ENCODE measurements around the gene TXNDC2. TPM values are rescaled to one million over a fixed set of nuclear protein-coding genes. Genes with fewer than 3 reads are reported as not detected.

Gene TXNDC2
- total and polyA plus RNA-seq, 10 of the 15 experiments (the other 5 are each of a cell fraction or from before 2014, with no cell fraction given), result 0.04 to 0.07 (median 0.06) TPM; not detected in 7

GRCh38 chr18:9868857-9869714 is 16.7 kb upstream of the TXNDC2 start:
- peak; percentile 13 for FAIRE-seq
- H3K4me2 ChIP-seq (ENCODE audit: control insufficient read depth, insufficient read depth), result no peak overlapping the region
- in situ Hi-C loops (cut with MboI), result no loop called here

More at GRCh38 chr18:9868857-9869714, 16.7 kb upstream of the TXNDC2 start:
- Histone ChIP-seq H3K27ac (ENCODE audit: control insufficient read depth, insufficient read depth) (no peak overlapping the region), H3K9ac (ENCODE audit: control insufficient read depth, insufficient read depth, low read length) (no peak overlapping the region), H3K4me3 (no peak overlapping the region), H3K79me2 (ENCODE audit: control insufficient read depth, insufficient read depth, low read length) (no peaks in the 10 kb centered on the region), H3K9me3 (replicated peaks; ENCODE audit: control insufficient read depth, insufficient read depth, low read length) (peaks cover 9% of the 10 kb centered on the region; the same call in 2 of the 3 replicates), H2AFZ (ENCODE audit: control insufficient read depth, low read depth, low read length) (no peak overlapping the region), H4K20me1 (ENCODE audit: control insufficient read depth, insufficient read depth) (no peaks in the 10 kb centered on the region), H3K27me3 (replicated peaks in 1 of 2; ENCODE audit: control insufficient read depth in 2 of 2, insufficient read depth in 2 of 2, low read length in 1 of 2) (no peaks in the 10 kb centered on the region), H3K4me1 (ENCODE audit: control insufficient read depth, insufficient read depth, low read length) (peaks cover 11% of the 10 kb centered on the region), H3K36me3 (ENCODE audit: control insufficient read depth in 2 of 2, insufficient read depth in 2 of 2, low read length in 1 of 2) (no peaks in the 10 kb centered on the region)
- ChIA-PET POLR2A (interaction anchor here (0.6 to 0.8 kb wide), 2 partner anchors 258 to 551 kb away, joined by 3 to 4 read pairs; no protein-coding TSS in a partner anchor), SMC1A (ENCODE audit: uncharacterized antibody, unreplicated experiment) (interaction anchor here (0.5 to 1.2 kb wide), 3 partner anchors 7 to 39 kb away, joined by 3 to 5 read pairs (median 3); no protein-coding TSS in a partner anchor), RAD21 (ENCODE audit: unreplicated experiment) (no interaction called here), CTCF (no interaction called here)
- no TSS peak for BruUV-seq (replicated peaks)
- DNase-seq (ENCODE audit: low read depth, low spot score), result no peak
- no peak for ATAC-seq
- intact Hi-C loops (cut with micrococcal nuclease; ENCODE audit: unreplicated experiment), result no loop called here
- no peak for TF ChIP-seq SKIL (IDR thresholded peaks at IDR 0.05; ENCODE audit: low read depth, poor library complexity, severe bottlenecking)
- TF ChIP-seq ZBTB4 (CRISPR knock-in tag; IDR thresholded peaks at IDR 0.05), result no peak
- TF ChIP-seq ESRRA (IDR thresholded peaks at IDR 0.05; ENCODE audit: low read length), result no peak
- no peak for TF ChIP-seq NRF1 (conservative IDR thresholded peaks at IDR 0.05; ENCODE audit: low read depth, low read length)
- no peak for TF ChIP-seq ATF7 (IDR thresholded peaks at IDR 0.05; ENCODE audit: low read depth)
- no peak for TF ChIP-seq SP1 (IDR thresholded peaks at IDR 0.05; ENCODE audit: low read depth, low read length)
- no peak for TF ChIP-seq HCFC1 (IDR thresholded peaks at IDR 0.05; ENCODE audit: low read length)
- TF ChIP-seq YY1 (IDR thresholded peaks at IDR 0.05; ENCODE audit: low read depth, low read length), result no peak
- no peak for TF ChIP-seq PAX8 (IDR thresholded peaks at IDR 0.05)
- no peak for TF ChIP-seq KAT2A (conservative IDR thresholded peaks at IDR 0.05; ENCODE audit: control insufficient read depth, low read depth, low read length)
- WGBS (ENCODE audit: insufficient coverage, insufficient replicate concordance, low lambda C conversion rate, missing lambda C conversion rate), result 73% methylated on average over 6 of the region's 6 CpGs
